Mammary epithelial cell (primary cell): ENCODE data around the gene IQCE.

ENCODE experiments used
- CTCF ChIP-seq, 2 donors: IDR thresholded peaks in 1 of 2; conservative IDR thresholded peaks in 1 of 2; 2 replicates each; pipeline ENCODE4 v1.5.1; 2011 to 2012; ENCODE audit warnings: inconsistent platforms in 2 of 2, low read length in 2 of 2, mild to moderate bottlenecking in 2 of 2, control low read depth in 1 of 2, low read depth in 1 of 2; ENCODE audit not compliant: insufficient read depth in 1 of 2; ENCODE audit errors: extremely low read depth in 1 of 2
- EZH2 ChIP-seq: IDR thresholded peaks from 2 replicates; pipeline ENCODE4 v1.6.1; 2012; ENCODE audit warnings: low read length, inconsistent platforms, borderline replicate concordance

GRCh38 chr7:2626498-2627117 is 67.8 kb downstream of the IQCE start:
- TF ChIP-seq CTCF (conservative IDR thresholded peaks at IDR 0.05 in 1 of 2, IDR thresholded peaks at IDR 0.05 in 1 of 2; ENCODE audit: extremely low read depth in 1 of 2, insufficient read depth in 1 of 2, low read depth in 1 of 2, low read length in 2 of 2) = no peak
- TF ChIP-seq EZH2 = no peak
